Measurements from ENCODE around the gene DYNC2H1. TPM values are rescaled to one million over a fixed set of nuclear protein-coding genes. Genes with fewer than 3 reads are reported as not detected.

Gene DYNC2H1
- total and polyA plus RNA-seq, 4 donors: 0.77 to 3.3 (median 2.1) TPM

GRCh38 chr11:103114836-103115235, 5.6 kb downstream of the DYNC2H1 start:
- H3K36me3 ChIP-seq (ENCODE audit: control insufficient read depth in 4 of 4, insufficient read depth in 3 of 4, low read depth in 1 of 4, low read length in 3 of 4): no peaks in the 10 kb centered on the region
- no peak for TF ChIP-seq FOXA1 (IDR thresholded peaks at IDR 0.05)
- no peak for TF ChIP-seq MAX (IDR thresholded peaks at IDR 0.05)
- TF ChIP-seq TAF1 (conservative IDR thresholded peaks at IDR 0.05): no peak
- TF ChIP-seq, protein P1, sequence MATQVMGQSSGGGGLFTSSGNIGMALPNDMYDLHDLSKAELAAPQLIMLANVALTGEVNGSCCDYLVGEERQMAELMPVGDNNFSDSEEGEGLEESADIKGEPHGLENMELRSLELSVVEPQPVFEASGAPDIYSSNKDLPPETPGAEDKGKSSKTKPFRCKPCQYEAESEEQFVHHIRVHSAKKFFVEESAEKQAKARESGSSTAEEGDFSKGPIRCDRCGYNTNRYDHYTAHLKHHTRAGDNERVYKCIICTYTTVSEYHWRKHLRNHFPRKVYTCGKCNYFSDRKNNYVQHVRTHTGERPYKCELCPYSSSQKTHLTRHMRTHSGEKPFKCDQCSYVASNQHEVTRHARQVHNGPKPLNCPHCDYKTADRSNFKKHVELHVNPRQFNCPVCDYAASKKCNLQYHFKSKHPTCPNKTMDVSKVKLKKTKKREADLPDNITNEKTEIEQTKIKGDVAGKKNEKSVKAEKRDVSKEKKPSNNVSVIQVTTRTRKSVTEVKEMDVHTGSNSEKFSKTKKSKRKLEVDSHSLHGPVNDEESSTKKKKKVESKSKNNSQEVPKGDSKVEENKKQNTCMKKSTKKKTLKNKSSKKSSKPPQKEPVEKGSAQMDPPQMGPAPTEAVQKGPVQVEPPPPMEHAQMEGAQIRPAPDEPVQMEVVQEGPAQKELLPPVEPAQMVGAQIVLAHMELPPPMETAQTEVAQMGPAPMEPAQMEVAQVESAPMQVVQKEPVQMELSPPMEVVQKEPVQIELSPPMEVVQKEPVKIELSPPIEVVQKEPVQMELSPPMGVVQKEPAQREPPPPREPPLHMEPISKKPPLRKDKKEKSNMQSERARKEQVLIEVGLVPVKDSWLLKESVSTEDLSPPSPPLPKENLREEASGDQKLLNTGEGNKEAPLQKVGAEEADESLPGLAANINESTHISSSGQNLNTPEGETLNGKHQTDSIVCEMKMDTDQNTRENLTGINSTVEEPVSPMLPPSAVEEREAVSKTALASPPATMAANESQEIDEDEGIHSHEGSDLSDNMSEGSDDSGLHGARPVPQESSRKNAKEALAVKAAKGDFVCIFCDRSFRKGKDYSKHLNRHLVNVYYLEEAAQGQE (IDR thresholded peaks at IDR 0.05): no peak
- TF ChIP-seq GABPA (IDR thresholded peaks at IDR 0.05 in 1 of 2, conservative IDR thresholded peaks at IDR 0.05 in 1 of 2): no peak
- no peak for TF ChIP-seq SP1 (IDR thresholded peaks at IDR 0.05)
- TF ChIP-seq EGR1 (IDR thresholded peaks at IDR 0.05; ENCODE audit: low read depth in 2 of 2): no peak
- TF ChIP-seq HNF4A (conservative IDR thresholded peaks at IDR 0.05): no peak
- no peak for TF ChIP-seq RXRA (IDR thresholded peaks at IDR 0.05)
- WGBS: 95% methylated on average over 4 of the region's 4 CpGs
- H3K27me3 ChIP-seq (ENCODE audit: control insufficient read depth in 4 of 4, insufficient read depth in 4 of 4, low read length in 3 of 4): no peaks in the 10 kb centered on the region
- H3K27ac ChIP-seq (ENCODE audit: low read depth in 1 of 2, low read length in 2 of 2): no peak overlapping the region
- no peak overlapping the region for H3K4me3 ChIP-seq (ENCODE audit: low read depth in 1 of 3, low read length in 3 of 3)
- H3K9ac ChIP-seq (ENCODE audit: low read depth in 1 of 2, low read length in 2 of 2): no peak overlapping the region
- no peak for DNase-seq (ENCODE audit: low spot score)
- peaks cover 0 to 2% (median under 1%) of the 10 kb centered on the region in 4 donors for H3K4me1 ChIP-seq (ENCODE audit: control insufficient read depth in 4 of 4, insufficient read depth in 4 of 4, low read length in 3 of 4)
- H3K9me3 ChIP-seq (ENCODE audit: control insufficient read depth in 4 of 4, low read length in 3 of 4): peaks cover 0 to 5% (median 0%) of the 10 kb centered on the region in 4 donors

DNA sequence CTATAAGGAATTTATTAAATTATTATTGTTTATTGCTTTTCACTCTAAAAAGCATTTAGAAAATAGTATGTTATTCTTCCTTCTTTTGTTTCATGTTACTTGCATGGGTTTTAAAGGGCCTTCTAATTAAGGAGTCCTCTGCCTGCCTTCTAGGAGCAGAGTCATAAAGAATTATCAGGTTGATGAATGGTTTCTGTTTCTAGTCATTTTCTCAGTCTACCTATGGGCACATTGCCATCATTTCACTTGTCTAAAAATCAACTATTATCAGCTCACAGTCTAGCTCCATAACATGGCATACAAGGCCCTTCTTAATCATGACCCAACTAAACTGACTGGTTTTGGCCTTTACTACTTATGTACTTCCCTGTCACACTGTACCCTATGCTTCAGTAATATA, 16.2 kb downstream of the DYNC2H1 start:
- H3K9me3 ChIP-seq (ENCODE audit: control insufficient read depth in 4 of 4, low read length in 3 of 4): no peaks in the 10 kb centered on the region
- H3K4me1 ChIP-seq (ENCODE audit: control insufficient read depth in 4 of 4, insufficient read depth in 4 of 4, low read length in 3 of 4): no peaks in the 10 kb centered on the region

More for the DNA sequence above, 16.2 kb downstream of the DYNC2H1 start:
- H3K27ac ChIP-seq (ENCODE audit: low read depth in 1 of 2, low read length in 2 of 2): no peak overlapping the region
- H3K9ac ChIP-seq (ENCODE audit: low read depth in 1 of 2, low read length in 2 of 2): no peak overlapping the region
- TF ChIP-seq CTCF (IDR thresholded peaks at IDR 0.05; ENCODE audit: low read depth, low read length, missing input control): no peak
- TF ChIP-seq FOXA2 (IDR thresholded peaks at IDR 0.05): no peak
- no peak for TF ChIP-seq TAF1 (conservative IDR thresholded peaks at IDR 0.05)
- no peak for TF ChIP-seq GABPA (IDR thresholded peaks at IDR 0.05 in 1 of 2, conservative IDR thresholded peaks at IDR 0.05 in 1 of 2)
- no peak for TF ChIP-seq YY1 (IDR thresholded peaks at IDR 0.05)
- TF ChIP-seq, protein P1 (IDR thresholded peaks at IDR 0.05): no peak
- no peak for TF ChIP-seq HNF4G (IDR thresholded peaks at IDR 0.05)
- TF ChIP-seq RXRA (IDR thresholded peaks at IDR 0.05): no peak
- TF ChIP-seq, protein P2, sequence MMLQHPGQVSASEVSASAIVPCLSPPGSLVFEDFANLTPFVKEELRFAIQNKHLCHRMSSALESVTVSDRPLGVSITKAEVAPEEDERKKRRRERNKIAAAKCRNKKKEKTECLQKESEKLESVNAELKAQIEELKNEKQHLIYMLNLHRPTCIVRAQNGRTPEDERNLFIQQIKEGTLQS (IDR thresholded peaks at IDR 0.05): no peak
- TF ChIP-seq HNF4A (conservative IDR thresholded peaks at IDR 0.05): no peak
- TF ChIP-seq, protein P3, sequence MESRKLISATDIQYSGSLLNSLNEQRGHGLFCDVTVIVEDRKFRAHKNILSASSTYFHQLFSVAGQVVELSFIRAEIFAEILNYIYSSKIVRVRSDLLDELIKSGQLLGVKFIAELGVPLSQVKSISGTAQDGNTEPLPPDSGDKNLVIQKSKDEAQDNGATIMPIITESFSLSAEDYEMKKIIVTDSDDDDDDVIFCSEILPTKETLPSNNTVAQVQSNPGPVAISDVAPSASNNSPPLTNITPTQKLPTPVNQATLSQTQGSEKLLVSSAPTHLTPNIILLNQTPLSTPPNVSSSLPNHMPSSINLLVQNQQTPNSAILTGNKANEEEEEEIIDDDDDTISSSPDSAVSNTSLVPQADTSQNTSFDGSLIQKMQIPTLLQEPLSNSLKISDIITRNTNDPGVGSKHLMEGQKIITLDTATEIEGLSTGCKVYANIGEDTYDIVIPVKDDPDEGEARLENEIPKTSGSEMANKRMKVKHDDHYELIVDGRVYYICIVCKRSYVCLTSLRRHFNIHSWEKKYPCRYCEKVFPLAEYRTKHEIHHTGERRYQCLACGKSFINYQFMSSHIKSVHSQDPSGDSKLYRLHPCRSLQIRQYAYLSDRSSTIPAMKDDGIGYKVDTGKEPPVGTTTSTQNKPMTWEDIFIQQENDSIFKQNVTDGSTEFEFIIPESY (IDR thresholded peaks at IDR 0.05): no peak
- TF ChIP-seq RAD21 (IDR thresholded peaks at IDR 0.05): no peak
- no peak for TF ChIP-seq EGR1 (IDR thresholded peaks at IDR 0.05; ENCODE audit: low read depth in 2 of 2)
- peaks cover 0 to 2% (median under 1%) of the 10 kb centered on the region in 4 donors for H3K36me3 ChIP-seq (ENCODE audit: control insufficient read depth in 4 of 4, insufficient read depth in 3 of 4, low read depth in 1 of 4, low read length in 3 of 4)
- H3K27me3 ChIP-seq (ENCODE audit: control insufficient read depth in 4 of 4, insufficient read depth in 4 of 4, low read length in 3 of 4): no peaks in the 10 kb centered on the region
- no peak overlapping the region for H3K4me3 ChIP-seq (ENCODE audit: low read depth in 1 of 3, low read length in 3 of 3)
- DNase-seq (ENCODE audit: low spot score): no peak

Data from liver (tissue), 9 donors.